ENCODE results near the gene CFC1.
"Not testable (repeated sequence)": the region's sequence is repeated elsewhere in the genome, so short reads cannot be mapped to it uniquely, and the experiment has no call there.

DNA sequence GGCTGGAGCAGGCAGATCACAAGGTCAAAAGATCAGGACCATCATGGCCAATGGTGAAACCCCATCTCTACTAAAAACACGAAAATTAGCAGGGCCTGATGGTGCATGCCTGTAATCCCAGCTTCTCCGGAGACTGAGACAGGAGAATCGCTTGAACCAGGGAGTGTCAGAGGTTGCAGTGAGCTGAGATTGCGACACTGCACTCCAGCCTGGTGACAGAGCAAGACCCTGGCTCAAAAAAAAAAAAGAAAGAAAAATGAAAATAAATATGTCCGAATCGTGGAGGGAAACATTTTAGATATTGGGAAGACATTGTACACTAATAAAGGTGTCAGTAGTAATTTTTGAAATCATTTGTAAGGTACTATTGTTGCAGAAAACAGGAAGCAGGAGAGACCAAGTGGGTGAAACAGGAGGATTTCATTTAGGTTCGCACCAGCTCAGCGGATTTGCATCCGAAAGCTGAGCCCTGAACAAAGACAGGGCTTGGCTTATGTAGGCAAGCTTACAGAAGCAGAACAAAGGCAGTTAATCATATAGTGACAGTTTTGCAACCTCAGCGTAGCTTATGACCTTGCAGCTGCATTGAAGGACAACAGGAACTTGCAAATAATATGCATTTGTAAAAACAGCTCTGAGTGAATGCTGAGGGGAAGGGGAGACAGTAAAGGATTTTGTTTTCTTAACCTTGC, 29.6 kb upstream of the CFC1 start:
- TF ChIP-seq, protein P1, sequence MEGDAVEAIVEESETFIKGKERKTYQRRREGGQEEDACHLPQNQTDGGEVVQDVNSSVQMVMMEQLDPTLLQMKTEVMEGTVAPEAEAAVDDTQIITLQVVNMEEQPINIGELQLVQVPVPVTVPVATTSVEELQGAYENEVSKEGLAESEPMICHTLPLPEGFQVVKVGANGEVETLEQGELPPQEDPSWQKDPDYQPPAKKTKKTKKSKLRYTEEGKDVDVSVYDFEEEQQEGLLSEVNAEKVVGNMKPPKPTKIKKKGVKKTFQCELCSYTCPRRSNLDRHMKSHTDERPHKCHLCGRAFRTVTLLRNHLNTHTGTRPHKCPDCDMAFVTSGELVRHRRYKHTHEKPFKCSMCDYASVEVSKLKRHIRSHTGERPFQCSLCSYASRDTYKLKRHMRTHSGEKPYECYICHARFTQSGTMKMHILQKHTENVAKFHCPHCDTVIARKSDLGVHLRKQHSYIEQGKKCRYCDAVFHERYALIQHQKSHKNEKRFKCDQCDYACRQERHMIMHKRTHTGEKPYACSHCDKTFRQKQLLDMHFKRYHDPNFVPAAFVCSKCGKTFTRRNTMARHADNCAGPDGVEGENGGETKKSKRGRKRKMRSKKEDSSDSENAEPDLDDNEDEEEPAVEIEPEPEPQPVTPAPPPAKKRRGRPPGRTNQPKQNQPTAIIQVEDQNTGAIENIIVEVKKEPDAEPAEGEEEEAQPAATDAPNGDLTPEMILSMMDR (IDR thresholded peaks at IDR 0.05), result not testable (repeated sequence)
- not testable (repeated sequence) for TF ChIP-seq EZH2, EZH2phosphoT487 (IDR thresholded peaks at IDR 0.05)

All from neural progenitor cell (in vitro differentiated cells).